Measurements from ENCODE around the gene USP54. TPM values are rescaled to one million over a fixed set of nuclear protein-coding genes. Genes with fewer than 3 reads are reported as not detected.

Gene USP54
- total RNA-seq, 1 experiment from 2014 or later = 37.9 TPM

DNA sequence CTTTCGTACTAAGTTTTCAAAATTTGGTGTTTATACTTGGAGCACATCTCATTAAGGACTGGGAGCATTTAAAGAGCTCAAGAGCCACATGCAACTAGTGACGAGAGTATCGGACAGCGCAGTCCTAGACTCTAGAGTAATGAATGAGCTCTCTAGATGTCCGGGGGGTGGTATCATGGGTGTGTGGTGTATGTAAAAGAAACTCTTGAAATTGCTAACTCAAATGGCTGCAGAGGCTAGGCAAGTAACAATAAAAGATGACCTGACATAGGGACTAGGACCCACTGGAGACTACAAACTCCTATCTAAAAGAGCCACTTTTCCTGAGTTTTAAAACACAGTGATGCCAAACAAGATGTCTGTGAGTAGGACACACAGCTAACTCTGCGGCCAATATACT is 36.2 kb upstream of the USP54 start:
- peaks cover 2% of the 10 kb centered on the region for H3K79me1 ChIP-seq (ENCODE audit: insufficient read depth, low read depth, low read length, poor library complexity, severe bottlenecking)

More for the DNA sequence above, 36.2 kb upstream of the USP54 start:
- no peaks in the 10 kb centered on the region for H3K27me3 ChIP-seq (ENCODE audit: insufficient read depth, low read length)
- H3K14ac ChIP-seq (ENCODE audit: insufficient read depth, low read length) = no peak overlapping the region
- 0 out of 7 replicates have a peak overlapping the region, but pooled peaks of 1 of the 3 experiments have one; percentile 21 for H3K27ac Mint-ChIP-seq
- H3K23ac ChIP-seq (ENCODE audit: insufficient read length, low read depth, low read length) = no peak overlapping the region
- no peak overlapping the region for H3K4me2 ChIP-seq (ENCODE audit: insufficient read depth, insufficient read length, low read length)
- H2AK5ac ChIP-seq (ENCODE audit: insufficient read length, low read length) = no peak overlapping the region
- H2BK120ac ChIP-seq (ENCODE audit: low read depth, low read length, poor library complexity, severe bottlenecking) = no peak overlapping the region
- no peak overlapping the region for H3K18ac ChIP-seq (ENCODE audit: insufficient read length, low read depth, low read length)
- no peaks in the 10 kb centered on the region; a peak in 1 of 7 replicates for H3K36me3 Mint-ChIP-seq (ENCODE audit: insufficient read depth in 1 of 3, low read depth in 3 of 3)
- no peak overlapping the region for H2BK12ac ChIP-seq (ENCODE audit: insufficient read length, low read depth, low read length)
- WGBS (ENCODE audit: extremely low coverage, insufficient read length, low lambda C conversion rate) = no CpG with 5 or more reads among the region's 6 CpGs
- no peak overlapping the region for H3K56ac ChIP-seq (ENCODE audit: insufficient read length, low read depth, low read length)
- H3K27ac ChIP-seq (ENCODE audit: insufficient read length, low read depth, low read length) = no peak overlapping the region
- no peak overlapping the region for H4K91ac ChIP-seq (ENCODE audit: insufficient read length, low read depth, low read length)
- H3K79me2 ChIP-seq (ENCODE audit: insufficient read depth, low read length) = no peaks in the 10 kb centered on the region; the same call in 1 of the 2 replicates
- no peak overlapping the region for H4K5ac ChIP-seq (ENCODE audit: insufficient read length, low read depth, low read length)
- H3K4ac ChIP-seq (ENCODE audit: low read depth, low read length) = no peak overlapping the region
- H2AFZ ChIP-seq (ENCODE audit: low read length) = no peak overlapping the region
- no peaks in the 10 kb centered on the region for H3K9me3 ChIP-seq (ENCODE audit: control insufficient read depth, low read depth, low read length)
- no peaks in the 10 kb centered on the region for H4K20me1 ChIP-seq (ENCODE audit: control insufficient read depth, insufficient read depth, insufficient read length)
- no peaks in the 10 kb centered on the region; a peak in 1 of 5 replicates for H3K9me3 Mint-ChIP-seq
- DNase-seq = no peak
- H3K4me3 Mint-ChIP-seq = peak overlapping the region; percentile 98
- H3K23me2 ChIP-seq (ENCODE audit: insufficient read length, low read depth, low read length, poor library complexity, severe bottlenecking) = no peaks in the 10 kb centered on the region
- H3K4me1 Mint-ChIP-seq = peaks cover 14 to 17% of the 10 kb centered on the region in 2 experiments
- no peak overlapping the region for H4K8ac ChIP-seq (replicated peaks; ENCODE audit: insufficient read length, low read depth, low read length)
- H2BK15ac ChIP-seq (ENCODE audit: low read depth, low read length) = no peak overlapping the region
- H3K27me3 Mint-ChIP-seq (ENCODE audit: low read depth) = no peaks in the 10 kb centered on the region
- no peak overlapping the region for H3K9ac ChIP-seq (ENCODE audit: extremely low read depth, insufficient read length, low read length)
- H3K4me1 ChIP-seq (ENCODE audit: insufficient read depth, low read length) = no peaks in the 10 kb centered on the region
- no peak overlapping the region for H2BK20ac ChIP-seq (ENCODE audit: low read depth, low read length, poor library complexity, severe bottlenecking)
- no peak overlapping the region for H2BK5ac ChIP-seq (ENCODE audit: insufficient read length, low read length)
- H3T11ph ChIP-seq (ENCODE audit: low read length) = no peak overlapping the region
- TF ChIP-seq, protein P1, sequence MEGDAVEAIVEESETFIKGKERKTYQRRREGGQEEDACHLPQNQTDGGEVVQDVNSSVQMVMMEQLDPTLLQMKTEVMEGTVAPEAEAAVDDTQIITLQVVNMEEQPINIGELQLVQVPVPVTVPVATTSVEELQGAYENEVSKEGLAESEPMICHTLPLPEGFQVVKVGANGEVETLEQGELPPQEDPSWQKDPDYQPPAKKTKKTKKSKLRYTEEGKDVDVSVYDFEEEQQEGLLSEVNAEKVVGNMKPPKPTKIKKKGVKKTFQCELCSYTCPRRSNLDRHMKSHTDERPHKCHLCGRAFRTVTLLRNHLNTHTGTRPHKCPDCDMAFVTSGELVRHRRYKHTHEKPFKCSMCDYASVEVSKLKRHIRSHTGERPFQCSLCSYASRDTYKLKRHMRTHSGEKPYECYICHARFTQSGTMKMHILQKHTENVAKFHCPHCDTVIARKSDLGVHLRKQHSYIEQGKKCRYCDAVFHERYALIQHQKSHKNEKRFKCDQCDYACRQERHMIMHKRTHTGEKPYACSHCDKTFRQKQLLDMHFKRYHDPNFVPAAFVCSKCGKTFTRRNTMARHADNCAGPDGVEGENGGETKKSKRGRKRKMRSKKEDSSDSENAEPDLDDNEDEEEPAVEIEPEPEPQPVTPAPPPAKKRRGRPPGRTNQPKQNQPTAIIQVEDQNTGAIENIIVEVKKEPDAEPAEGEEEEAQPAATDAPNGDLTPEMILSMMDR (conservative IDR thresholded peaks at IDR 0.05) = no peak

All from H9 (cell line).